ENCODE data around the gene CPT2. TPM values are rescaled to one million over a fixed set of nuclear protein-coding genes. Genes with fewer than 3 reads are reported as not detected.

The CPT2 gene
- total and polyA plus RNA-seq, 2 of the 13 experiments (the other 11 are each of a cell fraction or from before 2014, with no cell fraction given), result 12.6 to 14.6 TPM

GRCh38 chr1:53256511-53257453, 60.2 kb downstream of the CPT2 start:
- POLR2A ChIA-PET, result no interaction called here
- intact Hi-C loops (cut with micrococcal nuclease; ENCODE audit: unreplicated experiment) (no loop called here), in situ Hi-C loops (cut with HindIII; ENCODE audit: extremely low pct_ligation_motif_present, low pct_unique_long_range_greater_than_20kb) (no loop called here)
- Histone ChIP-seq H3K9me3 (ENCODE audit: low read length) (no peaks in the 10 kb centered on the region), H3K79me2 (ENCODE audit: insufficient read depth, low read length) (no peaks in the 10 kb centered on the region), H3K4me1 (ENCODE audit: insufficient read depth, low read length) (no peaks in the 10 kb centered on the region), H3K27ac (ENCODE audit: extremely low read length, insufficient read depth, low read length) (no peak overlapping the region), H2AFZ (ENCODE audit: low read length) (no peak overlapping the region), H4K20me1 (ENCODE audit: insufficient read depth, low read length) (no peaks in the 10 kb centered on the region), H3K36me3 (replicated peaks in 1 of 2; ENCODE audit: control insufficient read depth in 1 of 2, insufficient read depth in 2 of 2, low read length in 2 of 2) (peaks cover 14 to 65% of the 10 kb centered on the region in 2 experiments), H3K4me3 (replicated peaks in 1 of 3; ENCODE audit: insufficient read depth in 1 of 3, low read depth in 2 of 3, low read length in 3 of 3) (no peak overlapping the region), H3K27me3 (ENCODE audit: control insufficient read depth in 1 of 2, insufficient read depth in 2 of 2, low read length in 2 of 2) (no peaks in the 10 kb centered on the region), H3K4me2 (ENCODE audit: low read depth, low read length) (no peak overlapping the region), H3K9ac (ENCODE audit: insufficient read depth, low read depth, low read length) (no peak overlapping the region)
- ATAC-seq (no peak), DNase-seq (ENCODE audit: low spot score) (no peak), FAIRE-seq (no peak)
- no TSS peak for BruUV-seq (replicated peaks)
- TF ChIP-seq ZNF644 (CRISPR knock-in tag; IDR thresholded peaks at IDR 0.05; ENCODE audit: low read depth) (no peak), NCOA2 (CRISPR knock-in tag; IDR thresholded peaks at IDR 0.05) (no peak), HOXD1 (CRISPR knock-in tag; IDR thresholded peaks at IDR 0.05) (no peak), ZNF564 (CRISPR knock-in tag; IDR thresholded peaks at IDR 0.05) (no peak), SMARCC2 (IDR thresholded peaks at IDR 0.05) (no peak), ZNF33B (CRISPR knock-in tag; IDR thresholded peaks at IDR 0.05) (no peak)
- TF ChIP-seq, protein P1, sequence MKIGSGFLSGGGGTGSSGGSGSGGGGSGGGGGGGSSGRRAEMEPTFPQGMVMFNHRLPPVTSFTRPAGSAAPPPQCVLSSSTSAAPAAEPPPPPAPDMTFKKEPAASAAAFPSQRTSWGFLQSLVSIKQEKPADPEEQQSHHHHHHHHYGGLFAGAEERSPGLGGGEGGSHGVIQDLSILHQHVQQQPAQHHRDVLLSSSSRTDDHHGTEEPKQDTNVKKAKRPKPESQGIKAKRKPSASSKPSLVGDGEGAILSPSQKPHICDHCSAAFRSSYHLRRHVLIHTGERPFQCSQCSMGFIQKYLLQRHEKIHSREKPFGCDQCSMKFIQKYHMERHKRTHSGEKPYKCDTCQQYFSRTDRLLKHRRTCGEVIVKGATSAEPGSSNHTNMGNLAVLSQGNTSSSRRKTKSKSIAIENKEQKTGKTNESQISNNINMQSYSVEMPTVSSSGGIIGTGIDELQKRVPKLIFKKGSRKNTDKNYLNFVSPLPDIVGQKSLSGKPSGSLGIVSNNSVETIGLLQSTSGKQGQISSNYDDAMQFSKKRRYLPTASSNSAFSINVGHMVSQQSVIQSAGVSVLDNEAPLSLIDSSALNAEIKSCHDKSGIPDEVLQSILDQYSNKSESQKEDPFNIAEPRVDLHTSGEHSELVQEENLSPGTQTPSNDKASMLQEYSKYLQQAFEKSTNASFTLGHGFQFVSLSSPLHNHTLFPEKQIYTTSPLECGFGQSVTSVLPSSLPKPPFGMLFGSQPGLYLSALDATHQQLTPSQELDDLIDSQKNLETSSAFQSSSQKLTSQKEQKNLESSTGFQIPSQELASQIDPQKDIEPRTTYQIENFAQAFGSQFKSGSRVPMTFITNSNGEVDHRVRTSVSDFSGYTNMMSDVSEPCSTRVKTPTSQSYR (CRISPR knock-in tag; IDR thresholded peaks at IDR 0.05; ENCODE audit: borderline replicate concordance), result no peak
- CTCF ChIA-PET (ENCODE audit: low intra/inter-chr PET ratio, low total read pairs), result no interaction called here
- 98% methylated on average over 10 of the region's 11 CpGs for WGBS (ENCODE audit: low lambda C conversion rate)
